NCI-H2227 treated with DMSO at 0.1 percent for 48 hours (cell line): ENCODE data around the gene AKNA.

ENCODE experiments used
- DNase-seq: peaks from one replicate; lab custom pipeline; 2025; lab: John Stamatoyannopoulos, UW

Gene AKNA

DNA sequence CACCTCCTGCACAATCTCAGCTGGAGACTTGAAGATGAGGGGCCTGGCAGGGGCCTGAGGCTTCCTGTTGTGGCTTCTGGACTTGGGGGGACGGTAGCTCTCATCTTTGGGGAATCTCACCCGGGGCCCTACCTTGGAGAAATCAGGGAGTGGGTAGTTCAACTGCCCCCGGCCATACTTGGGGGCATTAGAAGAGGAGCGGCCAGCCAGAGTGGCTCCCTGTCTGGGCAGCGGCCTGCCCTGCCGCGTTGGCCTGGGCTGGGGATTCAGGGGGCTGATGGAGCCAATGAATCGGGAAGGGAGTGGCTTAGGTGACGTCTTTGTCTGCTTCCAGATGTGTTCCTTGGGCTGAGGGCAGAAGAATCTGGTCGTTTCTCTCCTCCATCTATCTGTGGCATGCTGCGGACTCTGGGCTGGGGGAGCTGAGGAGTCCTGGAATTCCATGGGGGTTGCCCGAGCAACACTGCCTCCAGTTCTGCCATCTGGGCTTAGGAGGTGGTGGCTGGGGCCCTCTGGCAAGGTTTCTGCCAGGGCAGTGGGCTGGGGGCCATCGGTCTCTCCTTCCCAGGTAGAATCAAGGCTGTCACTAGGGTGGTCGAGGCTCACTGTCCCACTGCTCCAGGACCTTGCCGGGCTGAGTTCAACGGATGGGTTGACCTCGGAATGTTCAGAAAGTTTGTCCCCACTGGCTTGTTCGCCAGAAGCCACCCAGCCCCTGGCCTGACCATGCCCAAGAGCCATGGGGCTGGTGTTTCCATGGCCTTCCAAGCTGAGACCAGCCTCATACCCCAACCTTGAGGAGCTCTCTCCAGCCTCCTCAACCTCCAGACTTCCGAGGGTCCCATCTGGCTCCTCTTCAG is 11.0 kb downstream of the AKNA start:
- DNase-seq: no peak

DNA sequence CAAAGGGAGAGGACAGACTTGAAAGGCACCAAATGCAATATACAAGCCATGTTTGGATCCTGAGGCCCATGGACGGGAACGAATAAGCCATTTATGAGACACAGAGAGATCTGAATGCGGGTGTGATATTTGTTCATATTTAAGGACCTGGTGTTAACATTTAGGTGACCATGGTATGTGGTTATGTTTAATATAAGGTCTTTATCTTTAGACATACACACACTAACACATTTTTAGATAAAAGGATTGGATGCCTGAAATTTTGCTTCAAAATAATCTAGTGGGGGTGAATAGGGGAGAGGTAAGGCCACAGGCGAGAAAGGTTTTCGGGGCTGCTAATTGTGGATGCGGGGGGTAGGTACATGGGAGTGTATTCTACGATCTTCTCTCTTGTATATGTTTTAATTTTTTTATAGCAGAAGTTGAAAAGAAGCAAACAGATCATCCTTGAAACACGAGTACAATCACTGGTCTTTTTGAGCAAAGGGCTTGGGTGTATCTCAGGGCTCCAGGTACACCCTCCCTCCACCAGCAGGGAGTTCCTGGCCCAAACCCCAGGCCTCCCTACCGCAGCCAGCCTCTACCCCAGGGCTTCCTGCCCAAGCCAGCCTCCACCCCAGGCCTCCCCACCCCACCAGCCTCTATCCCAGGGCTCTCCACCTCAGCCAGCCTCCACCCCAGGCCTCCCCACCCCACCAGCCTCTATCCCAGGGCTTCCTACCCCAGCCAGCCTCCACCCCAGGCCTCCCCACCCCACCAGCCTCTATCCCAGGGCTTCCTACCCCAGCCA is 12.2 kb downstream of the AKNA start:
- DNase-seq: no peak

DNA sequence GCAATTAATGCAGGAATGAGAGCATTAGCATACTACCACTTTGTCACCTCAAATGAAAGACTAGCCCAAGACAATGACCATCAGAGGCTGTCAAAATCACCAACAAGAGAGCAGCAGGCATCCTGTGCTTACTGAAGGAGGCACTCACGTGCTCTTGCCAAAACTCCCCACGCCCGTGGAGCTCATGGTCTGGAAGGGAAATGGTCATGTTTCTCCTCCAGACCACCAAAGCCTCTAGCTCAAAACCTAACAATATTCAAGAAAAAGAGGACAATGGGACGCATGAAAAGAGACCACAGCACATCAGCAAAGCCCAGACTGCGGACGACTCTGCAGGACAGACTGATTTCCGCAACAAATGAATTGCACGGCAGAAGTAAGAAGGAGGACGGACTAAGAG is 12.8 kb downstream of the AKNA start:
- no peak for DNase-seq

DNA sequence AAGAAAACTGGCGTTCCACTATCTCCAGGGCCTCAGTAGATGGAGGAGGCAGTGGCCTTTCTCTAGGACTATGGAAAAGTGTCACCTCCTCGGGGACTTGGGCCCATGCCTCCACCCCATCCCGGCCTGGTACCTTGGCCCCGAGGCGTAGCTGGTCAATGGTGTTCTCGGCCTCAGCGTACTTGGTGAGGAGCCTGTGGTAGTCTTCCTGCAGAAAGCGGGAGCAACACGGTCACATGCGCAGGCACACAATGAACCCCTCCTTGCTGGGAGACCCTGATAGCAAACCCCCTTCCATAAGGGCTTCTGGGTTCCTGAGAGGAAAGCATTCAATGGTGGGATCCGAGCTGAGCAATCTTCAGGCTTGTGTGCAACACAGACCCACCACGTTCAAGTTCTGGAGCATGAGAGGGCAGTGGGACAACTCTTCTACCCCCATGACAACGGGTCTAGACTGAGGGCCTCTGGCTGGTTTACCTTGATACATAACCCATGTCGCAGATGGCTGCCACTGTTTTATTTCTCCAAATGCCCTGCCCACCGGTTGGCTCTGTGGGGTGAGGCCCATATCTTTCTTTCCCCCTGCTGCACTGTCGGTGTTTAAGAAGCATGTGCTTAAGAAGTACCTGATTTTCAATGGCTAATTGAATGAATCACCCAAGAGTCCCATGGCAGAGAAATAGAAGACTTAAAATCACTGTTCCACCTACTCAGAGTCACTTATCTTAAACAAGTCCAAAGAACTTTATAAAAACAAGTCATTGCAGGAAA is 13.6 kb downstream of the AKNA start:
- no peak for DNase-seq

DNA sequence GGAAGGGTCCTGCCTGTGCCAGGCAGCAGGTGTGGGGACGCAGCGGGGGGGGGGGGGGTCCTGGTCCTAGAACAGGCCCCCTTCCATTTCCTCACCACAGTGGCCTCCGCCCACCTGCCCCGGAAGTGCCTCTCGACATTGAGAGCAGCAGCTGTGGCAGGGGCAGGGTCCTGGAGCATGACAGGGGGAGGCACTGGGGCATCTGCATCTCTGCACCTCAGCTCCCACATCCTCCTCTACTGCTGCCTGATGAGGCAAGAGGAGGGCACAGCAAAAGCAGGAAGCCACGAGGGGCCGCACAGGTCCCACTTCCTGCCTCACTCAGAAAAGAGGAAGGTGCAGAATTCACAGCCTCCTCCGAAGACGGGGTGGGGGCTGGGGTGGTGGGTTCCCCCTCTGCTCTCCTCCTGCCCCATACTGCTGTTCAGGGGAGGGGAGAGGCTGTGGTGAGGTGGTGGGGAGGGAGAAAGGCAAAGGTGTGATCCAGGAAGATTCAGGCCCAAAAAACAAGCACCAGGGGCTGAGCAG is 14.8 kb downstream of the AKNA start:
- DNase-seq: no peak

DNA sequence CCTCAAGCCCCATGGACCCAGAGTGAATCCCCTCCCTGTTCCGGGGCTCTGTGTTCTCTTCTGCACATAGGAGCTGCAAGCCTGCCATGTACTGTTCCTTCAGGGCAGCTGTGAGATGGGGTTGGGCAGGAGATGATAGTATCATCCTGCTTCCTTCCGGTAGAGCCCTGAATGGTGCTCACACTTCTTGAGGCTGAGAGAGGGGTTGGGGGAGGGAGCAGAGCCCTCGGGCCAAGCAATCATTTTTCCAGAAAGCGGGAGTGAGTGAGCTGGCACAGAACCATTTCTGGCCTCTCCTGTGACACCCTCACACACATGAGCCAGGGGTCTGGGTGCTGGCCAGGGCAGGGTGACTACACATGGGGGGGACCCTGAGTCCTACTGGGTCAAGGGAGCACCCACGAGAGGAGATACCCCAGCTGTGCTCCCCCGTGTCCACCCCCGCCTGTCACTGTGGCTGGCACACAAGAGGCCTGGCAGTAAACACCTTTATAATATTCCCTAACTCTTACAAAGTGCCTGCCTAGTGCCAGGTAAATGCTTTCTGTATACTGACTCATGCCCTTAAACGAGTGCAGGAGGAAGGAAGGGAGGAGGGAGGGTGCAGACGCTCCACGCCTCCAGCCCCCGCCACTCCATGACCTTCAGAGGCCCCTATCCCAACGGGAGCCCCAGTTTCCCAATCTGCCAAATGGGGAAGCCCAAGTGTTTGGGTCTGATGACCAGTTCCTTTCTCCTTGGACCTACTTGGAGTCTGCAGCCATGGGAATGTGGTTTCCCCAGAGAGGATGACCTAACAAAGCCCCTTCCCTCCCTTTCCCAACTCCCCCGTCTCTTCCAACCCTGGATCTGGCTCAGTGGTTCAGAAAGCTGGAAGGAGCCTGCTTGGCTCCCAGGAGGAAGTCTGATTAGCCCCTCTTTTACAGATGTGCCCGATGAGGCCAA is 15.5 kb downstream of the AKNA start:
- DNase-seq: no peak

DNA sequence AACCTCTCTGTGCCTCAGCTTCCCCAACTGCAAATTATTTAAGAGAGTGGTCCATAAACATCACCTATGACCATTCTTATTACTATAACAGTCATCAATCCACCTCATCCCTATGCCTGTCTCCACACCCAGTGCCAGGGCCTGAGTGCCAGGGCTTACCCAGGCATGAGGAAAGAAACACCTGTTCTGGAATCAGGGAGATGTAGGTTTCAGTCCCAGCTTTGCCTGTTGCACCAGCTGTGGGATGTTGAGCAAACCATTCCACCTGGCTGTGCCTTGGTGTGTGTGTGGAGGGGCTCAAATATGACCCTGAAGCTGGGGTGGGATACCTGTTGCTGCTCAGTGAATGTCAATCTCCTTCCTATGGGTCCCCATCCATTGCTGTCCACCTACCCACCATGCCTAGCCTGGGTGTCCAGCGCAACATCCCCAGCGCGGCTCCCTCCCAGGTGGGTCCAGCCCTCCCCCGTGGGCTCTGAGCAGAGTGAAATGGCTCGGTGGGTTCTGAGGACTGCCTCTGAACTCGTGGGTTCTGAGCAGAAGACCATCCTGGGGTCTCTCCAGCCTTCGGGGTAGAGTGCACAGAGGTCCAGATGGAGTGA is 16.3 kb downstream of the AKNA start:
- no peak for DNase-seq

DNA sequence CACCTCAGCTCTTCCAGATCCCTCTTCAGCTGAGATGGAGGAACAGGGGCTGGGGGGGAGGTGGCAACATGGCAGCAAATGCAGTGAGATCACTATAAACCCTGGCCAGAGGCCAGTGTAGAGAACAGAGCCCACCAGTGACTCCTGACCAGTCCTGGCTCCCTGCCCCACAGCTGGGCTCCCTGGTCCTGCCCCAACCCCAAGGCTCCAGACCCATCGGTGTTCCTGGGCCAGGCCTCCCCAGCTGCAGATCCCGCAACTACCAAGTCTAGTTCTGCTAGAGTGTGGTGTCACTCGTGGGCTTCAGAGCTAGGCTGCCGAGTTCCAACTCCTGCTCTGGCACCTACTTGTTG is 16.8 kb downstream of the AKNA start:
- DNase-seq: no peak

DNA sequence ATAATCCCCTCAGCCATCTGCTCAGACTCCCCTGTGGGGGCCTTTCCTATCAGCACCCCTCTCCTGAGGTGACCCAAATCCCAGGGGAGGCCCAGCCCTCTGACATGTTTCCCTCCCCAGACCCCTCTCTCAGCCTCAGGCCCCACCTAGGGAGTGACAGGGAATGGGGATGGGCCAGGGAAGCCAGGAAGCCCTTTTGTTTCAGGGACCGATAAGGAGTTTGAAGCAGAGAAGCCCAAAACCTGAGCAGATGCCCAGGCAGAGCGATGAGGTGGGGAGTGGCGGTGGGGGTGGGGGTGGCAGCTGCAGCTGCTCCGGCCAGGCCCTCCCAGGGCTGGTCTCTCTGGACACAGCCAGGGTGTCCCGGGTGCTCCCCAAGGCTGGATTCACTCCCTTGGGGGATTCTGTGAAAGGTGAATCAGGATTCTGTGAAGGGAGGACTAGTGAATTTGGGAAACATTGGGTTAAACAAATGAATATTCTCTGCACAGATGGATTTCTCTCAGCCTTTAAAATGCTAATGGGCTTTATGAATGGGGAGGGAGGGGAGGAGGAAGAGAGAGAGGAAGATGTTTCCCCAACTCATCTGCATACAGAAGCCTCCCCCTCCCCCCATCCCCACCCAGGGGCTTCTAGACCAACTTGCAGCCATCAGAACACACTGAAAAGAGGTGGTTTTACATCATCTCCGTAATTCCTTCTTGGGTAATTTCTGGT is 17.4 kb downstream of the AKNA start:
- DNase-seq: no peak

DNA sequence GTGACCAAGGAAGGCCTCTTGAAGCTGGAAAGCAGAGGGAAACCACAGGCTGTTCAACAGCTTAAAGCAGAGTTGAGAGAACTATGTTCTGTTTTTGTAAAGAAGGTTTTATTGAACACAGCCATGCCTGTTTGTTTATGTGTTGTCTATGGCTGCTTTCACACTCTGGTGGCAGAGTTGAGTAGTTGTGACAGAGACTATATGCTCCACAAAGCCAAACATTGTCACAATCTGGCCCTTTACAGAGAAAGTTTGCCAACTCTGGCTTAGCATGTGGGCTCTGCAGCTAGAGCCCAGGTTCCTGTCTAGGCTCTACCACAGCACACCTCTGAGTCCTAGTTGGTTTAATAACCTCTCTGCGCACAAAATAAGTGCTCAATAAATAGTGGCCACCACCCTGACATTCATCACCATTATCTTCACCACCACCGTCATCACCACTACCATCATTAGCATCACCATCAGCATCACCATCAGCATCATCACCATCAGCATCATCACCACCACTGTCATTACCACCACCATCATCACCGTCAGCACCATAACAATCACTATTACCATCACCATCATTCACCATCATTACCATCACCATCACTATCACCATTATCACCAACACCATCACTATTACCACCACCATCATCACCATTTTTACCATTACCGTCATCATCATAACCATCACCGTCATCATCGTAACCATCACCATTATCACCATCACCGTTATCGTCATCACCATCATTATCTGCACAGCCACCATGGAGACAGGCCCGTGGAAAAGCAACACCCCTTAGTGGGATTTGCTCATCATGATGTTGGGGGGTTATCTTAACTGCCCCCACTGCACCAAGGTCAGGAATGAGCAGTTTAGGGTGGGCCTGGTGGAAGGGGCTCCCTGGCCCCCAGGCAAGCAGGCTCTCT is 18.3 kb downstream of the AKNA start:
- DNase-seq: no peak

DNA sequence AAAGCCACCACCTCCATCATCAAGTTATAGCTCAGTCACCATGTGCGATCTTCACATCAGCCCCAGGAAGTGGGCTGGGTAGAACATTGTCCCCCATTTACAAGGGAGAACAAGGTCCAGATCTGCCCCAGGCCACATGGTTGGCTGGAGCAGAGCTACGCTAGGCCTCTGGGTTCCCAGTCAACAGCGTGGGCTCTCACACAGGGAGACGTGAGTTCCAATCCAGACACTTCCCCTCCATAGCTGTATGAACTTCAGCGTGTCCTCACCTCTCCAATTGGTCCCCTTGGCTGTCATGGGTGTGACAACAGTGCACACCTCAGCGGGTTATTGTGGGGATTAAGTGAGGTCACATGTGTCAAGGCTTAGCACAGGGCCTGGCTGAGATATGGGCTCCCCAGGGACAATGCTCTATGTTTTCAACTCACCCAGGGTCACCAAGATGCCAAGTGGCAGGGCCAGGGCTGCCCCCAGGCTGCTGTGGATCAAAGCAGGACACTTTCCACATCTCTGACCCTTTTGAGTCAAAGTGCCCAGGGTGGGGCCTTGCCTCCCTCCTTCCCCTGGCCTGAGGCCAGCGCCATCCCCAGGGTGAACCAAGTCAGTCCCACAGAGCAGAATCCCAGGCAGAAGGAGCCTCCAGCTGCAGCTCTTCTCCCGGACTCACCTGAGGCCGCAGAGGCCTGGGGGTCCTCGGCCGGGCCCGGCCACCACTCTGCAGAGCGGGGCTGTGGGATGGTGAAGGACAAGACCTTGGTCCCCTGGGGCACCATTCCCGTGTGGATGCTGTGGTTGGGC is 19.8 kb downstream of the AKNA start:
- no peak for DNase-seq

DNA sequence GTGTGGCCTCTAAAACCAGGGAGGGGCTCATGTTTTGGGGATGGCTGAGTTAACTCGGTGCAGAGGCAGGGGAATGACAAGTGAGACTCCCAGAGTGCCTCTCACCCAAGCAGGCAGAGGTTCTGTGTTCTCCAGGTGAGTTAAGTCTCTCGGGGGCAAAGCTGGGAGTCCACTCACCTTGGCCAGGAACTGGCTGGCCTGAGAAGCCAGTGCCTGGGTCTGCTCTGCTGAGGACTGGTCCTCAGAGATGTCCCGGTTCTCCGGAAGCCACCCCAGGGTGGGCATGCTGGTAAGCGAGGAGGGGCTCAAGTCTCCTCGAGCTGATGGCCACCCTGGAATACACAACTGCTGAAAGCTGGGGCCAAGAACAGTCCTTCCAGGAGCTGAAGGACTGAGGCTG is 20.4 kb downstream of the AKNA start:
- DNase-seq: no peak

DNA sequence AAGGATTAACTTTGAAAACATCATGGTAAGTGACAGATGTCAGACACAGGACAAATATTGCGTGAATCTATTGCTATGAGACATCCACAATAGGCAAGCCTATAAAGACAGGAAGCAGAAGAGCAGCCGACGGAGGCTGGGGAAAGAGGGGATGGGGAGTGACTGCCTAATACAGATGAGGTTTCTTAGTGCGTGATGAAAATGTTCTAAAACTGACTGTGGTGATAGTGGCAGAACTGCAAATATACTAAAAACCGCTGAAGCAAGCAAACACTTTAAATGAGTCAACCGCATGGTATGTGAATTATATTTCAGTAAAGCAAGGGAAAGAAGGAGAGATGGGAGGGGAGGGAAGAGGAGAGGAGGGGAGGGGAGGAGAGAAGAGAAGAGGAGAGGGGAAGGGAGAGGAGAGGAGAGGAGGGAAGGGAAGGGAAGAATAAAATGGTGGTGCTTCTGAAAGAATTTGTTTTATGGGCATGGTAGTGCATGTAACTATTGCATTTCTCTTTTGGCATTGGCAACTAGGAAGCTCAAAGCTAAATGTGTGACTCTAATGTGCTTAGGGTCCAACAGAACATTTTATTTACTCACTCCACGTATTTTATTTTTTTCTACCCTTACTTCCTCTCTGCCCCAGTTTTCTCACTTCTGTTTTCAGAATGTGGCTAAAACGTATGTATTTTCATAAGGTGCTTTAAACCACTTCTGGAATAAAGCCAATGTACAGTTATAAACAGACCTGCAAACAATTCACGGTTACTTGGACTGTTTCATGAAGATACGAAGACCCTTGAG is 21.3 kb downstream of the AKNA start:
- DNase-seq: no peak

DNA sequence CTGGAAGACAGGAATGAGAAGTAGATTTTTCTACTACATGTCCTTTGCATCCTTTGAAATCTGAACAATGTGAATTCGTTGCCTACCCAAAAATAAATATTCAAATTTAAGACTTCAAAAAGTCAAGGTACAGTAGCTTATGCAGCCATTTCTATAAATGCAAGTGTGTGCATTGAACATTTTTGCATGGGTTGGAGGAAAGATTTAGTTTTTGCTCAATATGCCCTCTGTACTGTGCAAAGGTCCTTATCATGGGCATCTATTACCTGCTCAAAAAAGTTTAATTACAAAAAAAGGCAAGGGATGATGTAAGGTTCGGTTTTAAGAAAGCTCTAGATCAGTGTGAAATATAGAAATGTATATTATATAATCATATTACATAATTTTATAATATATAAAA is 22.6 kb downstream of the AKNA start:
- no peak for DNase-seq

DNA sequence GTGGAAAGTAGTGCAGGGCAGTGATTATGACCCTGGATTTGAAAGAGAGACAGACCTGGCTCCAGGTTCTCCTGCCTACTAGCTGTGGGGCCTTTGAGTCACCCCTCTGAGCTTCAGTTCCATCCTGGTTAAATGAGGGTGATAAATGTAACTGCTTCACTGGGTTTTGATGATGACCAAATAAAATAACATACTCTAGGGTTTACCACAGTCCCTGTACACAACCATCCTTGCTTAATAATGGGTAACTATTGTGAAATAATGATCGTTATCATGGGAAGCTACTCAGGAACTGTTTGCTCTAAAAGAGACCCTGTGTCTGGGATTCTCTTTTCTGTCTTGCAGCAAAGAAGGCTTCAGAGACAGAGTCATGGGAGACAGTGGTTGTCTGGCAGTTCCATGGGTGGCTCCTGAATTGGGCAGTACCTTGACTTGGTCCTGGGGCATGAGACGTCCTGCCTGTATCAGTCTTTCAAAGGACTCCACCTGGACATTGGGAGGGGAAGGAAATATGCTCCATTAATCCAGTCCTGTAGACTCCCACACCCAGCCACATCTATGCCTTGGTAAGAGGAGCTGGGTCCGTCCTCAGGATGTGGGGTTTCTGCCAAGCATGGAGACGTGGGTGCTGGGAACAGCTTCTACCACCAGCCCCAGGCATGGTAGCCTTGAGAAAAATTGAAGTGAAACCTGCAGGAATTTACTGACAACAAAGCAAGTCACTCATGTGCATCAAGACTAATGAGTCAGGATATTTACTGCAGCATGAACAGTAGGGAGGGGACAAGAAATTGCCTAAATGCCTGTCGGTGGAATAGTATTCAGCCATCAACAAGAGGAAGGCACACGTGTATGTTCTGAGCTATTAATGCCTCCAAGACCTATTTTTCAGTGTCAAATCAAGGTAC is 23.4 kb downstream of the AKNA start:
- DNase-seq: no peak

DNA sequence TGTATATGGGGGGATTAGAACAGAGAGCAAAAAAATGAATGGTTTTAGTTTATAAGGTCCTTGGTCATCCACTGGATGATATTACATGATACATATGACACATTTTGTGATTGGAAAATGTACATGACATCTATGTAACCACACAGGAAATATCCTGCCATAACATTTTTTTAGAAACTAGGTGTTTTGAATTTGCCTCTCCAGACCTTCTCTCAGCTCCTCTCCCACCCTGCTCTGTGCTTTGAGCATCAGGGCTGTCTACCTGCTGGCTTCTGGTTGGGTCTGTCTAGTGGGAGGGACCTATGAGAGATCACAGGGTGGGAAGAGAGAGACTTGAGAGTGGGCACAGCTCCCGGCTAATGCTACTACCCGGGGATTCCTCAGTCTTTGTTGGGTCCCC is 24.4 kb downstream of the AKNA start:
- DNase-seq: no peak
